GM19455 (cell line): ENCODE data around the gene TTC31.
"Not testable (repeated sequence)": the region's sequence is repeated elsewhere in the genome, so short reads cannot be mapped to it uniquely, and the experiment has no call there.

Source experiments
- ATAC-seq: cut with Tn5 transposase; IDR thresholded peaks from one replicate; pipeline ENCODE4 v1.9.1; 2021; ENCODE audit not compliant: unreplicated experiment

TTC31 gene

GRCh38 chr2:74457129-74457548, 25.7 kb upstream of the TTC31 start:
- no peak for ATAC-seq

- ATAC-seq = peak; percentile 36
Measured at GRCh38 chr2:74457549-74458131, 25.2 kb upstream of the TTC31 start.

GRCh38 chr2:74458132-74458937, 24.5 kb upstream of the TTC31 start, which contains the start of gene WBP1:
TSS of gene WBP1 (plus strand) at chr2:74458438. CDS start at chr2:74458603, 165 bp downstream.
- ATAC-seq = peak; percentile 79

GRCh38 chr2:74458938-74459363, 23.9 kb upstream of the TTC31 start:
- ATAC-seq = no peak

- ATAC-seq = not testable (repeated sequence)
Measured at GRCh38 chr2:74459503-74460118, 23.3 kb upstream of the TTC31 start.

GRCh38 chr2:74460187-74460586, 22.7 kb upstream of the TTC31 start:
- not testable (repeated sequence) for ATAC-seq

- no peak for ATAC-seq
Measured at GRCh38 chr2:74461187-74462053, 21.5 kb upstream of the TTC31 start.

GRCh38 chr2:74462054-74462785, 20.7 kb upstream of the TTC31 start:
- no peak for ATAC-seq

- no peak for ATAC-seq
Measured at GRCh38 chr2:74462786-74463105, 20.1 kb upstream of the TTC31 start.

GRCh38 chr2:74464406-74464805, 18.5 kb upstream of the TTC31 start:
- ATAC-seq = peak; percentile 1

- not testable (repeated sequence) for ATAC-seq
Measured at GRCh38 chr2:74470742-74471141, 12.1 kb upstream of the TTC31 start.

GRCh38 chr2:74471332-74472065, 11.4 kb upstream of the TTC31 start:
- ATAC-seq = no peak

- peak; percentile 89 for ATAC-seq
Measured at GRCh38 chr2:74472086-74472944, 10.6 kb upstream of the TTC31 start, which contains the start of gene MRPL53. TSS of gene MRPL53 (minus strand) at chr2:74472680. CDS start at chr2:74472660, 20 bp downstream.

GRCh38 chr2:74472945-74473258, 10.0 kb upstream of the TTC31 start:
- ATAC-seq = no peak

GRCh38 chr2:74474481-74474880, 8.4 kb upstream of the TTC31 start:
- no peak for ATAC-seq

- no peak for ATAC-seq
Measured at GRCh38 chr2:74474899-74475298, 8.0 kb upstream of the TTC31 start.

GRCh38 chr2:74481431-74481830, 1.4 kb upstream of the TTC31 start:
- no peak for ATAC-seq

- peak; percentile 34 for ATAC-seq
Measured at GRCh38 chr2:74481961-74482800, 700 bp upstream of the TTC31 start.
